ENCODE measurements around the gene MVB12A. TPM values are rescaled to one million over a fixed set of nuclear protein-coding genes. Genes with fewer than 3 reads are reported as not detected.

Gene MVB12A
- total RNA-seq: 19.2 TPM

GRCh38 chr19:17419621-17420474 is at the start of gene MVB12A:
Gene MVB12A, plus strand, starts transcription at chr19:17420047. Its CDS starts 89 bp downstream, at chr19:17420136.
- DNase-seq: peak; percentile 99

DNA sequence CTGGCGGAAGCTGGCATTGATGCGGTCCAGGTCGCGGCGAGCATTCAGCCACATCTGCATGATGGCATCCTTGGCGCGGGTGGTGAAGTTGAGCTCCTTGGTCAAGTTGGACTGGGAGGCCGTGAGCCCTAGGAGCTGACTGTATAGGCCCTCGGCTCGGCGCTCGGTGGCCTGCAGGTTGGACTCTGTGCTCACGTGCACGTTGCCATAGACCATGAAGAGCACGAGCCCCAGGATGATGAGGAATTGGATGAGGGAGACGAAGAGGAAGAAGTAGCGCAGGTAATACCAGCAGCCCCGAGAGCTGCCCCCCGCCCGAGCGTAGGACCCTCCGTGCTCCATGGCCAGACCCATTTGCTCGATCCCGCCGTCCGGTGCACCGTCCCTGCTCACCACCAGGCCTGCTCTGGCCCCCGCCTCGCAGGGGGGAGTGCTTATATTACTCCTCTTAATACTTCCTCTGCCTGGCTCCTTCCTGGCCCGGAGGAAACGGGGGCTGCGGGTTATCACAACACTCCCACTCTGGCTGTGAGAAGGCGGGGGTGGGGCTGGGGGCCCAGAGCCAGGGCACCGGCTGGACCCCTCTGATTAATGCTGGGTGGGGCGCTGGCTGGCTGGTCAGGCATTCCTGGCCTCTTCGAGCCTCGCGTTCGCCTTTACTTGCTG is 42.8 kb upstream of the MVB12A start, which contains the start of gene PLVAP:
Gene PLVAP, minus strand, starts transcription at position 408 of the 666 bp plus-strand sequence. Its CDS starts 54 bp downstream, at position 354.
- DNase-seq: no peak

DNA sequence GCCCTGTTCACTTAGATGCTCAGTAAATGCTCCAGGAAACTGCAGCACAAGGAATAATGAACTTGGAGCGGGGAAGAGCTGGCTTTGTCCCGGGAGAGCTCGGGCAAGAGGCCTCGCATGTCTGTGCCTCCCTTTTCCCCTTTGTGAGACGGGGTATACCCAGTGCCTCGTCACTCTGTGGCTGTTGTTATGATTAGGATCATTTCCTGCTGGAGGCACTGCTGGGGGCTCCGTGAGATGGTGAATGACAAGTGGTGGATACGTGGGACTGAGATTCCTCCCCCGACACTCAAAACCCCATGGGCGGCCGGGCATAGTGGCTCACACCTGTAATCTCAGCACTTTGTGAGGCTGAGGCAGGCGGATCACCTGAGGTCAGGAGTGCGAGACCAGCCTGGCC is 41.6 kb upstream of the MVB12A start:
- no peak for DNase-seq

DNA sequence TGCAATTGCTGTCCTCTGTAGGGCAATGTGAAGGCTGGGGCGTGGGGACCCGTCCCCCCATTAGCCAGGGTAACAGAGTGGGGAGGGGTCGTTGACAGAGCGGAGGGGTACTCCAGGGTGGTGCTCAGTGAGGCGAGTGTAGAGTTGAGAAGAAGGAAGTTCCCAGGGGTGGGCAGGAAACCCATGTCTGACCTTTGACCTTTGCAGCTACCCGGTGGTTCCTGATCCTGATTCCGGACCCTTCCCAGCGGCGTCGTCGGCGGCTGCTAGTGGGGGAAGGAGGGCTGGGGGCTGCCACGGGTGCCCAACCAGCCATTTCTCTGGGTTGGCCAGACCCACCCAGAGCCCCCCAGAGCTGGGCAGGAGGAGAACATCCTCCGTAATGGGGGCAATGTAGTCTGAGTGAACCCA is 40.6 kb upstream of the MVB12A start:
- no peak for DNase-seq

DNA sequence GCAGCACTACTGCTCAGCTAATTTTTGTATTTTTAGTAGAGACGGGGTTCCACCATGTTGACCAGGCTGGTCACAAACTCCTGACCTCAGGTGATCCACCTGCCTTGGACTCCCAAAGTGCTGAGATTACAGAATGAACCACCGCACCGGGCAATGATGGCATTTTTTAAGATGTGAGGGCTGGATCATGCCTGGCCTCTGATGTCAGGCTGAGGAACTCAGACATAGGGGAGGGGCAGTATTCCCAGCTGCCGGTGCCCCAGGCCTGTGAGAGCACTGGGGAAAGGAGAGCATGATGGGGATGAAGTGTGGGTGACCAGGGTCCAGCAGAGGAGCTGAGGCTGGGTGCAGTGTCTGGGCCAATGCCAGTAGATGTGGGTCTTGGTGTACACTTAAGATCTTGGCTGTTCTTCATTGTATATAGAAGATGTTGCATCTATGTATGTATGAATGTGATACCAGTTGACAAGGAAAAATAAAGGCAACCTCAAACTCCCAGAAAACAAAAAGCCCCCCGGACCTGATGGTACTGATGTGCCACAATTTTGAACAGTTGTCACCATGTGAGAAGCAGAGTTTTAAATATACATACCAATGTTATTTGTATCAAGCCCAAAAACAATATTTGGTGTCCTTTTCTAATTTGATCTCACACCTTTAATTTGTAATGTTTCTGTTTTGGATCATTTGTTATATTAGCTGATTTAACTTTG is 39.3 kb upstream of the MVB12A start:
- no peak for DNase-seq

GRCh38 chr19:17385878-17386611 is 33.8 kb upstream of the MVB12A start:
- no peak for DNase-seq

- DNase-seq: no peak
Observed at GRCh38 chr19:17389288-17389687, 30.6 kb upstream of the MVB12A start.

- DNase-seq: no peak
Observed at GRCh38 chr19:17389957-17390664, 29.7 kb upstream of the MVB12A start.

GRCh38 chr19:17390665-17391370 is 29.0 kb upstream of the MVB12A start:
- DNase-seq: peak; percentile 90

GRCh38 chr19:17391371-17392151 is 28.3 kb upstream of the MVB12A start:
- DNase-seq: peak; percentile 53

DNA sequence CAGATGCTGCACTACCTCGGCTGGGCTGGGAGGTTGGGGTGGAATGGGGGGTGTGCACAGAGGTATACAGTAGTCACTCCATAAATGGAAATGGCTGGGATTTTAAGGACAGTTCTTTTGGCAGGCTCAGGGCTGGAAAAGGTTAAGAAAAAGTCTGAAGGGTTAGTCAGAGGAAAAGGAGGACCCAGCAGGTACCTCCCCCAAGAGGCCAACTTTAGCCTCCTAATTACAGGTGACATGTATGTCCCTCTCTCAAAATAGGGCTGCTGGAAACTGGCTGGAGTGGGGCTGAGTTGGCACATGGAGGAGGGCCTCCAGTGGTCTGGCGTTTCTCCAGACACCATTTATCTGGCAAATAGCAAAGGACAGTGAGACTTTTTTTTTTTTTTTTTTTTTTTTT is 26.8 kb upstream of the MVB12A start:
- no peak for DNase-seq

DNA sequence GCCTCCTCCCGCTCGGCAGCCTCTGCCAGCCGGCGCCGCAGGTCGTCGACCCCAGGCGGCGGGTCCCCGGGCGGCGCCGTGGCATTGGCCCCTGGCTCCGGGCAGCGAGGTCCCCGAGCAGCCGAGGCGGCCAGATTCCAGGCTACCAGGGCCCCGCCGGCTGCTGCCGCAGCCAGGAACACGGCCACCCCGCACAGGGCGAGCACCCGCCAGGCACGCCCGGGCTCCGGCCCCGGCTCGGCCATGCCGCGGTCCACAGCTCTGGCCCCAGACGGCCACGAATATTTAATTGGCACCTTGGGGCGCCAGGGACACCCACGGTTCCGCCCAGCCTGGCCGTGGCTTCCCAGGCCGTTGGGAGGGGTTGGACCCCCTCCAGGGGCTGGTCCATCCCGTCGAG is 25.9 kb upstream of the MVB12A start, which contains the start of gene CCDC194:
Gene CCDC194, minus strand, starts transcription at position 283 of the 400 bp plus-strand sequence. Its CDS starts 38 bp downstream, at position 245.
- DNase-seq: no peak

GRCh38 chr19:17394891-17395415 is 24.9 kb upstream of the MVB12A start:
- peak; percentile 22 for DNase-seq

DNA sequence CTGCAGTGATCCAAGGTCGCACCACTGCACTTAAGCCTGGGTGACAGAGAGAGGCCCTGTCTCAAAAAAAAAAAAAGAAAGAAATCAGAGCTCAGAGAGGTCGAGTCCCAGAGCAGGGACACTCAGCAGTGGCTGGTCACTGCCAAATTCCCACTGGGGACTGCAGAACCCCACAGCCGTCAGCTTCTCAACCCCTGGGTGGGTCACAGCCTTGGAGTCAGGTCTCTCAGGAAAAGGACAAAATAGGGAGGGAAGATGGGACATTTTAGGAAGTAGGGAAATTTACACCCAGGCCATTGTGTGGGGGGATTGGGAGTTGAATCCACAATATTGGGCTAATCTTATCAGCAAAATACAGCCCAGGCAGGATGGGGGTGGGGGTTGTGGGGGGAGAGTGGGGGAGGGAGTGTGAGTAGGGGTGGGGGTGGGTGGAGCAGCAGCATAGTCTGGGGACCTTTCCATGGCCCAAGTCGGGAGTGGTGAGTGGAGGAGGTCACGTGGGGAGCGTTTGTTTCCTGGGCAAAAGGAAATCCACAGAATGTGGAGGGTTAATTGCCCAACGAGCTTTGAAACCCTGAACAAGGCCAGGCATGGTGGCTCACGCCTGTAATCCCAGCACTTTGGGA is 20.8 kb upstream of the MVB12A start:
- DNase-seq: no peak

GRCh38 chr19:17401628-17402027 is 18.2 kb upstream of the MVB12A start:
- no peak for DNase-seq

DNA sequence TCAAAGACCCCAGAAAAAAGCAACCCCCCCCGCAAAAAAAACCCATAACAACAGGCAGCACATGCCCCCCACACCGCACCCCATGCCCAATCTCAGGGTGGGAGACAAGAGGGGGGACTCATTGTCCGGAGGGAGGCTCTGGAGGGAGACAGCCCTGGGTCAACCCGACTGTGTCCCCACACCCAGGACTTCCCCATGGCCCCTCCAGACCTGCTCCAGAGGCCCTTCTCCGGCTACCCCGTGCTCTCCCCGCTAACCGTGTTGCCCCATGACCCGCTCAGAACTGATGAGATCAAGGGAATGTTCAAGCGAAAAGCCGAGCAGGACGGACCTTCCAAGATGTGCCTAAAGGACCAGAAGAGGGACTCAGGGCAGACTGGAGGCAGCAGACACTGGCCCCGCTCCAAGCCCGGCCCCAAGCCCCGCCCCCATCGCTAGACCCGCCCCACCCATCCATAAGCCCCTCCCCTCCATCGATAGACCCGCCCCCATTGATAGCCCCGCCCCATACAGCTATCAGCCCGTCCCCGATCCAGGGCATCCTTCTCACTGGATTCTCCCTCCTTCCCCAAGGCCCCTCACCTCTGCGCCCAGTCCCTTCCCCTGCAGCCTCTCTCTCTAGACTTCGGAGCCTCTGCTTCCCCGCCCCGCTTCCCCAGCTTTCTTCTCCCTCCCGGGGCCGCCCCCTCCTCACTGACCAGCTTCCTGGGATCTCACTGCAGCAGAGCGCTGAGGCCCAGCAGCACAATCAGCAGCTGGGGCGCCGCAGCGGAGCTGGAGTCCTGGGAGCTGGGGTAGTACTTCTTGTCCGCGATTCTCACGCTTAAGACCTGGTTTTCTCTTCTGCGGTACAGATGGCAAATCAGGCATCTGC is 16.6 kb upstream of the MVB12A start:
- no peak for DNase-seq

DNA sequence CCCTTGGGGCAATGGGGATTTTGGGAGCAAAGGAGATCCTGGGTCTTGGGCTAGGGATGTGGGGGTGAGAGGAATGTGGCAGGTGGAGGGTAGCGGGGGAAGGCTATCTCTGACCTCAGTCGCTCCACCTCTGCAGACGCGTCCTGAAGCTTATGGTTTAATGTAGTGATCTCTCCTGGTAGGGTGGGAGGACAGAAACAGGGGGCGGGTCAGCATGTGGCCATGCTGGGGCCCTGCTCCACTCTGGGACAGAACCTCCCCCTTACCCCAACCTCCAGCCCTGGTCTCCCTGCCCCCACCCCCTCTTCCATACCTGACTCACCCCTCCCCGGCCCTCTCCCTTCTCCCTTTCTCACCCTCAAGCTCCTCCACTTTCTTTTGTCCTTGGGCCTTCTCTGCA is 15.8 kb upstream of the MVB12A start:
- no peak for DNase-seq
